ENCODE results near the gene TLL1. TPM values are rescaled to one million over a fixed set of nuclear protein-coding genes. Genes with fewer than 3 reads are reported as not detected.

Gene TLL1
- total RNA-seq, 1 experiment from 2014 or later, result 1.4 TPM

GRCh38 chr4:166017804-166018203, 144.8 kb downstream of the TLL1 start:
- no peaks in the 10 kb centered on the region for H3K27me3 Mint-ChIP-seq (ENCODE audit: insufficient read depth, unreplicated experiment)
- H3K36me3 Mint-ChIP-seq (ENCODE audit: insufficient read depth, unreplicated experiment), result no peaks in the 10 kb centered on the region
- no peak overlapping the region for H3K4me3 Mint-ChIP-seq (ENCODE audit: unreplicated experiment)
- H3K27ac Mint-ChIP-seq (ENCODE audit: low read depth, unreplicated experiment), result no peak overlapping the region
- no peaks in the 10 kb centered on the region for H3K9me3 Mint-ChIP-seq (ENCODE audit: unreplicated experiment)
- no peak for TF ChIP-seq CTCF (IDR thresholded peaks at IDR 0.05; ENCODE audit: unreplicated experiment)
- H3K4me1 Mint-ChIP-seq (ENCODE audit: insufficient read depth, unreplicated experiment), result peaks cover 21% of the 10 kb centered on the region
- no peak for DNase-seq (ENCODE audit: unreplicated experiment)
- intact Hi-C loops (cut with micrococcal nuclease), result no loop called here
- POLR2A ChIA-PET, result interaction anchor here (1.1 kb wide), 1 partner anchor 11 kb away, joined by 3 read pairs; no protein-coding TSS in a partner anchor
- CTCF ChIA-PET, result interaction anchor here (0.6 to 1.1 kb wide), 3 partner anchors 9 to 46 kb away, joined by 3 to 5 read pairs (median 4); no protein-coding TSS in a partner anchor
- BruUV-seq (replicated peaks), result no TSS peak

- ChIA-PET CTCF (no interaction called here), POLR2A (interaction anchor here (0.6 to 1.2 kb wide), 4 partner anchors 21 to 472 kb away, joined by 3 read pairs; no protein-coding TSS in a partner anchor)
- Mint-ChIP-seq H3K4me1 (ENCODE audit: insufficient read depth, unreplicated experiment) (peaks cover 11% of the 10 kb centered on the region), H3K9me3 (ENCODE audit: unreplicated experiment) (no peaks in the 10 kb centered on the region), H3K4me3 (ENCODE audit: unreplicated experiment) (no peak overlapping the region), H3K27ac (ENCODE audit: low read depth, unreplicated experiment) (no peak overlapping the region), H3K36me3 (ENCODE audit: insufficient read depth, unreplicated experiment) (no peaks in the 10 kb centered on the region), H3K27me3 (ENCODE audit: insufficient read depth, unreplicated experiment) (no peaks in the 10 kb centered on the region)
- no TSS peak for BruUV-seq (replicated peaks)
- no peak for TF ChIP-seq CTCF (IDR thresholded peaks at IDR 0.05; ENCODE audit: unreplicated experiment)
- no peak for DNase-seq (ENCODE audit: unreplicated experiment)
- intact Hi-C loops (cut with micrococcal nuclease), result no loop called here
Observed at GRCh38 chr4:166019441-166020220, 146.6 kb downstream of the TLL1 start.

GRCh38 chr4:166021617-166022016, 148.6 kb downstream of the TLL1 start:
- Mint-ChIP-seq H3K4me3 (ENCODE audit: unreplicated experiment) (no peak overlapping the region), H3K4me1 (ENCODE audit: insufficient read depth, unreplicated experiment) (peaks cover 9% of the 10 kb centered on the region), H3K27ac (ENCODE audit: low read depth, unreplicated experiment) (no peak overlapping the region), H3K9me3 (ENCODE audit: unreplicated experiment) (peaks cover 2% of the 10 kb centered on the region), H3K27me3 (ENCODE audit: insufficient read depth, unreplicated experiment) (no peaks in the 10 kb centered on the region), H3K36me3 (ENCODE audit: insufficient read depth, unreplicated experiment) (no peaks in the 10 kb centered on the region)
- no TSS peak for BruUV-seq (replicated peaks)
- ChIA-PET CTCF (interaction anchor here (0.6 kb wide), 1 partner anchor 454 kb away, joined by 6 read pairs; no protein-coding TSS in a partner anchor), POLR2A (no interaction called here)
- intact Hi-C loops (cut with micrococcal nuclease), result no loop called here
- no peak for DNase-seq (ENCODE audit: unreplicated experiment)
- TF ChIP-seq CTCF (IDR thresholded peaks at IDR 0.05; ENCODE audit: unreplicated experiment), result no peak

- intact Hi-C loops (cut with micrococcal nuclease), result no loop called here
Observed at GRCh38 chr4:166034965-166035364, 161.9 kb downstream of the TLL1 start.

More at GRCh38 chr4:166034965-166035364, 161.9 kb downstream of the TLL1 start:
- H3K4me3 Mint-ChIP-seq (ENCODE audit: unreplicated experiment), result no peak overlapping the region
- H3K27ac Mint-ChIP-seq (ENCODE audit: low read depth, unreplicated experiment), result no peak overlapping the region
- peaks cover 8% of the 10 kb centered on the region for H3K4me1 Mint-ChIP-seq (ENCODE audit: insufficient read depth, unreplicated experiment)
- no peaks in the 10 kb centered on the region for H3K9me3 Mint-ChIP-seq (ENCODE audit: unreplicated experiment)
- H3K27me3 Mint-ChIP-seq (ENCODE audit: insufficient read depth, unreplicated experiment), result no peaks in the 10 kb centered on the region
- DNase-seq (ENCODE audit: unreplicated experiment), result no peak
- ChIA-PET POLR2A (interaction anchor here (1.0 kb wide), 2 partner anchors 14 to 545 kb away, joined by 3 to 4 read pairs; no protein-coding TSS in a partner anchor), CTCF (no interaction called here)
- H3K36me3 Mint-ChIP-seq (ENCODE audit: insufficient read depth, unreplicated experiment), result no peaks in the 10 kb centered on the region
- BruUV-seq (replicated peaks), result no TSS peak
- TF ChIP-seq CTCF (IDR thresholded peaks at IDR 0.05; ENCODE audit: unreplicated experiment), result no peak
